MM.1S (cell line): ENCODE measurements around the gene PSMD6.

Experiments used
- CTCF ChIP-seq: fragments of 300-600 bp; sonication (generic); IDR thresholded peaks from 2 replicates; pipeline ENCODE4 v1.5.1; 2016; ENCODE audit warnings: antibody characterized with exemption, low read length, mixed read lengths
- EZH2 ChIP-seq: fragments of 300-600 bp; sonication (generic); optimal IDR thresholded peaks from 2 replicates; pipeline ENCODE3; 2017; ENCODE audit warnings: low read depth, mild to moderate bottlenecking, antibody characterized with exemption, low read length, mixed read lengths

- TF ChIP-seq EZH2 (no peak), CTCF (no peak)
Measured at GRCh38 chr3:64028754-64029153, 5.5 kb upstream of the PSMD6 start.
